Esophagus mucosa (tissue), 1 donor: ENCODE results near the gene RGS6. TPM values are rescaled to one million over a fixed set of nuclear protein-coding genes. Genes with fewer than 3 reads are reported as not detected.
A peak's percentile ranks its signal among the peaks of the same experiment; 100 is the strongest.

Experiments
- ATAC-seq: fragments of 200-7000 bp; cut with Tn5 transposase; one replicate; pipeline ENCODE4 v1.9.1; 2020
- total RNA-seq: library from RNA; stranded (reverse); gene quantifications from one replicate; pipeline ENCODE4 v1.2.4, GENCODE V29; 2023
- donor health status: DM: yes; HTN: yes; CAD: no.

Gene RGS6
- total RNA-seq, 1 donor from 2014 or later = 0.52 TPM

DNA sequence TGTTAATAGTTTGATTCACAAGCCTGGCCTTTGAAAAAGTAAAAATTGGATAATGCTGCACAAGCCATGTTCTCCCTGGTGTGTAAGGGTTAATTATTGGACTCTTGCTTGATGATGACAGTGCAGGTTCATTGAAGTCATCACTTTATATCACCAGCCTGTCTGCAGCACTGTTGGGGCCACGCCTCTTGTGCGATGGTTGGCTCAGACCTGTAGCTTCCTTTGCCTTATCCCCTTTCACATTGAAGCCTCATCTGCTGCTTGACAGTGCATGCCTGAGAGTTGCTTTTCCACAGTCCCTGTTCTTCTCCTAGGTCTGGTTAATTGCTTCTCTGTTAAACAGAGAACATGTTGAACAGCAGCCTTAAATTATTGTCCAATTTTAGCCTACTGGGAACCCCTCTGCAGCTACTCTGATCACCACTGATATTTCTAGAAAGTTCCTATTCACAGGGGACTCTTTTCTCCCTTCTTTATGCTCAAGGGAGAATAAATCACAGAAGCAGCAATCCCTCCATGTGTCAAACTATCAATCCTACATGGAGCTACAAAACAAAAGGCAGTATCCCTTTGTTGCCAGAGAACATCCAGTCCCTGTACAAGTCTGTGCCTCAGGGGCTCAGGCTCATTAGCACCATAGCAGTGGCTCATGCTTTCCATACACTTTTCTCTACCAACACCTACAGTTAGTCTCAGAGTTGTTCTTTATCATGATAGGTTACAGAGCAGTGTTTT lies 322.1 kb downstream of the RGS6 start:
- no peak for ATAC-seq

GRCh38 chr14:72254937-72255472 lies 322.8 kb downstream of the RGS6 start:
- no peak for ATAC-seq

DNA sequence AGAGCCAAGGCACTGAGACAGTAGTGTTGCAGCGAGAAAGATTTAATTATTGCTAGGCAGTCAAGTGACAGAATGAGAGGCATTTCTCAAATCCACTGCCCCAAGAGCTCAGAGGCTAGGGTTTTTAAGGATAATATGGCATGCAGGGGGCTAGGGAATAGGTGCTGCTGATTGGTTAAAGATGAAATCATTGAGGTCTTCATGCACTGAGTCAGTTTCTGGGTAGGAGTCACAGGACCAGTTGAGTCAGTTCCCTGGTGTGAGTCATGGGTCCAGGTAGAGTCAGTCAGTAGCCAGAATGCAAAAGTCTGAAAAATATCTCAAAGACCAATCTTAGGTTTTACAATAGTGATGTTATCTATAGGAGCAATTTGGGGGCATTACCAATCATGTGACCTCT lies 323.8 kb downstream of the RGS6 start:
- no peak for ATAC-seq

- no peak for ATAC-seq
Measured at GRCh38 chr14:72261068-72261467, 328.8 kb downstream of the RGS6 start.

DNA sequence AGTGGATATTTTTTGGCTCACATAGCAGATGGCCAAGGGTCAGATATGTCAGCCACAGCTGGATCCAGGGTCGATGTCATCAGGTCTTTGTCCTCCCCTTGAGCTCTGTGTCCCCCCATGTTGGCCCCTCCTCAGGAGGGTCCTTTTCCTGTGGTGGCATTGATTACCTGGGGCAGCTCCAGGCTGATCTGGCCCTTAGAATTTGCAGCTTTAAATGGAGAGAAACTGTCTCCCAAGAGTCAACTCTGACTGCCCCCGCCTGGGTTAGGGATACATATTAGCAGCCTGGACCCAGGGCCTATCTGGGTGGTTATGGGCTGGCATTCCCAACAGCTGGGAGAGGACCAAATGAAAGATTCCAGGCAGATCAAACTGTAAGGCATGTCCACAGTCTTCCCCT lies 330.5 kb downstream of the RGS6 start:
- no peak for ATAC-seq

GRCh38 chr14:72264716-72265115 lies 332.5 kb downstream of the RGS6 start:
- no peak for ATAC-seq

DNA sequence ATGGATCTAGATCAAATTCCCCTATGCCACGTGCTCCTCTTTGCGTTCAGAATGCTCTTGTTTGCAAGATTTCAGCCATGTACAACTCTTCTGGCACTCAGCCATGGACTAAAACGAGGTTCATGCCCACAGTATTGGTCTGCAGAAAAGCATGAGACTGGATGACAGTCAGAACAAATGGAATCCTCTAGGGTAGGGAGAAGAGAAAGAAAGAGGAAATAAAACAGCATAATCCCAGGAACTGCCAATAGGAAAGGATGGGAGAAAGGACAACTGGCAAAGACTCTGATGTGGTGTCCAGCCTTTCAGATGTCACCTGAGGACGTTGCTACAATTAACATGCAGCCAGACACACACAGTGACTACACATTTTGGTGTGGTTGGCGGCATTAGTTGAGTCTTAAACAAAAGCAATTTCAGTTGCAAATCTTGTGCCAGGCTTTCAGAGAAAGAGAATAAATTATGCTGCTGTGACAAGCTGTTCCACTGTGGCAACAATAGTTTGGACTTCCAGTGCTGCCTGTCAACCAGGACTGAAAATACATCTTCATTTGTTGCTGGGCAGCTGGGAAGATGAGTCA lies 338.0 kb downstream of the RGS6 start:
- no peak for ATAC-seq

- no peak for ATAC-seq
Measured at GRCh38 chr14:72270749-72271148, 338.5 kb downstream of the RGS6 start.

DNA sequence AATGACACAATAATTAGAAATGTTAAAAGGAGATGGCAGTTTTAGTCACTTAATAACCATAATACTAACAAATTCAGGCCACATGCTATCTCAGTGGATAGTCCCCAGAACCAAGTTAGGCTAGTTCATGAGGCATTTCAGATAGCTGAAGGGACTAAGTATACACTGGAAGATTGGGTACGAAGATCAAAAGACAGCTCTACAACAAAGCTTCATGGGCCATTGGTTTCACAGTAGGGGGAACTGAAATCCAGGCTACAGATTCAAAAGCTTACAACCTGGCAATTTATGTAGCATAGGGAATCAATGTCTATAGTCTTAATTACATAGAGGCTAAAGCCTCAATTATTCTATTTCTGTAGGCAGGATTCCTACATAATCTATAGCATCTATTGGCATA lies 343.0 kb downstream of the RGS6 start:
- ATAC-seq = no peak

- no peak for ATAC-seq
Measured at GRCh38 chr14:72278316-72278715, 346.1 kb downstream of the RGS6 start.

GRCh38 chr14:72284176-72284575 lies 351.9 kb downstream of the RGS6 start:
- no peak for ATAC-seq

- no peak for ATAC-seq
Measured at GRCh38 chr14:72290241-72290640, 358.0 kb downstream of the RGS6 start.

DNA sequence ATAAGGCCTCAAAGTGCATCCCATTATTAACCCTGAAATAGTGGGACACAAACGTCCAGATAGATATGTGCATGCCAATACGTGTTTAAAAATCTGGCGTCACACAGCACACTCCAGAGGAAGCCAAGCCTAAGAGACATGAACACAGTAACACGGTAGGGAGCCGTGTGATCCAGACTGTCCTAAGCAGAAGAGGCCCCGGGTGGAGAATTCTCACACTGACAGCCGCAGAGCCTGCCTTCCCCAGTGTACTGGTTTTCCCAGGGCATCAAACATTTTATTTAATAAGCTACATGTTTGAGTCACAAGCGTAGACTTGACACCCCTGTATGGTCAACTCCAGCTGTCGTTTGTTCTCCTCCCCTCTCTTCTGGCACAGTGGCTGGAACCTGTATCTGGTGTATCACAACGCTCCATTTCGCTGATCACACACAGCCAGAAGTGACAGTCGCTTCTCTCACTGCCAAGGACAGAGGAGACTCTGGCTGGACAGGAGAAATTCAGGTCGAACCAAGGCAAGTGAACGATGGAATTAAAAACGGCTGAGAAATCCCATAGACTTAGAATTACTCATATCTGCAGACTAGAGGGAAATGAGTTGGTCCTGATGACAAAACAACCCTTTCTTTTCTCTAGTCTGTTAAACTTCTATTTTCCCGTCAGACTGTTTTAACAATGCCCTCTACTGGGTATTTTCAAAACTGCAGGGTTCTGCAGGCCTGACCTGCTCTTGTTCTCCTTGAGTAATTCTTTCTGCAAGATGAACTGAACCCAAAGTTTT lies 359.9 kb downstream of the RGS6 start:
- peak; percentile 33 for ATAC-seq

DNA sequence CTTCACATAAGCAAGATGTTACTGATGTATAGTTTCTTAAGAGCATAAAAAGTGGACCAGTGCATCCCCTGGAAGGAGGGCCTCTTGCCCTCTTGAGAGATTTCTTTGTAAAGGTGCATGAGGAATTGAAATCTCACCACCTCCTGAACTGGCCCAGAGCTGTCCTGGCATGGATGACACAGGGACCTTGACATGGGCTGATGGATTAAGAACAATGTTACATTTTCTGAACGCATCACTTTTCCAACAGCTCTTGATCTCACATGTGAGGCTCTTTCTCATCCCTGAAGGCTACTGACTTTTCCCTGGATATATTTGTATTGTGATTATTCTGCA lies 360.4 kb downstream of the RGS6 start:
- ATAC-seq = no peak

DNA sequence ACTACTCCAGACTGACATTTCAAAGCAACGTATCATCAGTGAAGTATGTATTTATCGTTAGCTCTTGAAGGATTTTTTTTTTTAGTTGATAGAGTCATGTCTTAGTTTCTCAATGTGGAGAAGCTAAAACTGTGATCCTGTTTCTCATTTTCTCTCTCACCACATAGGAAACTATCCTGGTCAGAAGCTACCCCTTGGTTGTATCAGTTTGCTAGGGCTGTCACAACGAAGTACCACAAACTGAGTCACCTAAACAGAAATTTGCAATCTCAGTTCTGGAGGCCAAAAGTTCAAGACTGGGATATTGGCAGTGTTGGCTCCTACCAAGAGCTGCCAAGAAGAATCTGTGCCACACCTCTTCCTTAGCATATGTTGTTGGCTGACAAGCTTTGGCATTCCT lies 369.1 kb downstream of the RGS6 start:
- ATAC-seq = no peak

DNA sequence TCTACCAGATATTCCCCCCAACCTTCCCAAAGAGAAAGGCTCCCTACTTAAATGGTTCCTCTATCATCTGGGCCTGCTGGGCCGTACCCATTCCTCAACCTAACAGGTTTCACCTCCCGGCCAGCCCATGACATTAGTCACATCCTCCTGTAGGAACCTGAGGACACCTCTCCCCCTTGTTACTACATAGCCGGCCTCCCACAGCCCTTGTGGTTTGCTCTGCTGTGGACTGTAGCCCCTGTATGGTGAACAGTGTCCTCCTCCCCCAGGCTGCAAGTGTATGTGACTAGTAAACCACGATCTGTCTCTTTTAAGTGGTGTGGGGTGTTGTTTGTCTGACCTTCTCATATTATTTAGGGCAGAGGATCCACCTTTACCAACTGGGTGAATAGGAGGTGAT lies 371.7 kb downstream of the RGS6 start:
- ATAC-seq = no peak

- no peak for ATAC-seq
Measured at GRCh38 chr14:72305561-72305960, 373.3 kb downstream of the RGS6 start.

- no peak for ATAC-seq
Measured at GRCh38 chr14:72308967-72309485, 376.8 kb downstream of the RGS6 start.

GRCh38 chr14:72311116-72311515 lies 378.9 kb downstream of the RGS6 start:
- ATAC-seq = no peak

- no peak for ATAC-seq
Measured at GRCh38 chr14:72311516-72311915, 379.3 kb downstream of the RGS6 start.

- ATAC-seq = no peak
Measured at GRCh38 chr14:72314808-72315435, 382.7 kb downstream of the RGS6 start.

DNA sequence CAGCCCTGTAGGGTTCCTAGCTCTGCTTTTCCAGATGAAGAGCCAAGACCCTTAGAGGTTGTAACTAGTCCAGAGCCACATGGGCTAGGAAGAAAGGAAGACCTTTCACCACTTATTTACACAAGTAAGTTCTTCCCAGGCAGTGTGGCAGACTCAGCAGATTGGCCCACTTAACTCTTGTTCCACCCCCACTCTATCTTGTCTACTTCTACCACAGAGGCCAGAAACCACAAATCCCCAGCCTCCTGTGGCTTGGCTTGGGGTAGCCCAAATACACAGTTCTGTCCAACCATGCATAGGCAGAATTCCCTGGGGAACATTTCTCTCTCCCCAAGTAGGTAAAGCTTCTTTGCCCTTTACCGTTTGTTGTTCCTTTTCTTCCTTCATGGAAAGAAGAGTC lies 383.5 kb downstream of the RGS6 start:
- ATAC-seq = no peak

GRCh38 chr14:72318648-72319047 lies 386.4 kb downstream of the RGS6 start:
- ATAC-seq = no peak
